K562 (cell line): Measurements from ENCODE around the gene DCHS2. TPM values are rescaled to one million over a fixed set of nuclear protein-coding genes. Genes with fewer than 3 reads are reported as not detected.
A peak's percentile ranks its signal among the peaks of the same experiment; 100 is the strongest.

ENCODE experiments used
- ATAC-seq: fragments of 200-7000 bp; cut with Tn5 transposase; 3 replicates; pipeline ENCODE4 v1.9.1; 2020; ENCODE audit warnings: moderate library complexity
- BruUV-seq: library from RNA; stranded (reverse); fragments of 400-500 nt; replicated peaks from 2 replicates; lab custom pipeline; 2021; lab: Mats Ljungman, UMichigan
- CTCF ChIA-PET: fragments of 300-600 bp; formaldehyde crosslinking; extraction: SDS; loops from one replicate; lab custom pipeline; 2021; ENCODE audit warnings: low intra/inter-chr PET ratio; lab: Yijun Ruan, JAX
- POLR2A ChIA-PET: fragments of 300-600, 350-650 bp; sonication (Branson Sonifier 250); formaldehyde crosslinking; extraction: SDS; loops from one replicate; lab custom pipeline; 2021; ENCODE audit warnings: antibody characterized with exemption, inconsistent platforms; lab: Yijun Ruan, JAX
- DNase-seq, 4 experiments: peaks; one replicate each; pipeline versions ENCODE4 v3.0.0 to v3.0.0-alpha.2; 2011 to 2018; ENCODE audit warnings: low spot score in 3 of 4, mixed read lengths in 3 of 4; ENCODE audit errors: extremely low read depth in 1 of 4
- FAIRE-seq: peaks from 2 replicates; lab custom pipeline; 2011; peaks lifted over from hg19 to GRCh38; lab: Jason Lieb, UNC
- H2AFZ ChIP-seq: 2 replicates; pipeline ENCODE4 v1.6.0; 2011; ENCODE audit warnings: low read depth, low read length, control low read depth, inconsistent platforms
- H3K27ac ChIP-seq: fragments of 200-600 bp; 3 replicates; pipeline ENCODE4 v1.8.0; 2011; ENCODE audit warnings: low read depth, mild to moderate bottlenecking, control low read depth, inconsistent platforms, low read length, moderate library complexity, mixed read lengths; ENCODE audit errors: extremely low read depth
- H3K27me3 ChIP-seq, 2 experiments: fragments of 300-600 bp in 1 of 2; 2 replicates in 1 of 2; 3 replicates in 1 of 2; pipeline versions ENCODE4 v1.6.0 to v1.8.0; 2011; ENCODE audit warnings: inconsistent platforms in 2 of 2, low read length in 2 of 2, mild to moderate bottlenecking in 1 of 2, mixed read lengths in 1 of 2, moderate library complexity in 1 of 2; ENCODE audit not compliant: control insufficient read depth in 2 of 2, insufficient read depth in 2 of 2
- H3K36me3 ChIP-seq: fragments of 300-600 bp; 3 replicates; pipeline ENCODE4 v1.8.0; 2011; ENCODE audit warnings: mild to moderate bottlenecking, low read length, inconsistent platforms; ENCODE audit not compliant: control insufficient read depth, insufficient read depth
- H3K4me1 ChIP-seq, 2 experiments: fragments of 200-600 bp in 1 of 2; replicated peaks in 1 of 2; 2 replicates in 1 of 2; 3 replicates in 1 of 2; pipeline versions ENCODE4 v1.5.1 to v1.8.0; 2011; ENCODE audit warnings: inconsistent platforms in 2 of 2, low read length in 2 of 2, mild to moderate bottlenecking in 1 of 2, mixed read lengths in 1 of 2, moderate library complexity in 1 of 2; ENCODE audit not compliant: control insufficient read depth in 2 of 2, insufficient read depth in 2 of 2
- H3K4me2 ChIP-seq: 2 replicates; pipeline ENCODE4 v1.6.1; 2011; ENCODE audit warnings: low read length, control low read depth, inconsistent platforms, mixed read lengths; ENCODE audit not compliant: insufficient read depth
- H3K4me3 ChIP-seq: fragments of 200-600 bp; sonication (generic), shearing (Covaris generic); 2 replicates; pipeline ENCODE4 v1.5.1; 2016; ENCODE audit warnings: control low read depth, inconsistent platforms
- H3K79me2 ChIP-seq: fragments of 200-600 bp; 3 replicates; pipeline ENCODE4 v1.8.0; 2011; ENCODE audit warnings: low read length, inconsistent platforms; ENCODE audit not compliant: control insufficient read depth, insufficient read depth
- H3K9ac ChIP-seq, 2 experiments: 2 replicates each; pipeline versions ENCODE4 v1.6.0 to v1.6.1; 2011; ENCODE audit warnings: low read depth in 2 of 2, low read length in 2 of 2, control low read depth in 1 of 2, inconsistent platforms in 1 of 2, mild to moderate bottlenecking in 1 of 2, mixed read lengths in 1 of 2; ENCODE audit not compliant: insufficient read depth in 1 of 2
- H3K9me1 ChIP-seq: one replicate; pipeline ENCODE4 v1.6.0; 2011; ENCODE audit warnings: inconsistent platforms, mild to moderate bottlenecking, low read length, moderate library complexity; ENCODE audit not compliant: control insufficient read depth, insufficient read depth
- H3K9me3 ChIP-seq: replicated peaks from 2 replicates; pipeline ENCODE4 v1.5.1; 2011; ENCODE audit warnings: low read depth, low read length, inconsistent platforms; ENCODE audit not compliant: control insufficient read depth, insufficient read depth
- H4K20me1 ChIP-seq: replicated peaks from 2 replicates; pipeline ENCODE4 v1.6.1; 2011; ENCODE audit warnings: low read length, inconsistent platforms, mixed read lengths; ENCODE audit not compliant: control insufficient read depth, insufficient read depth
- FOSL1 ChIP-seq: fragments of 200-800 bp; sonication (Bioruptor generic); conservative IDR thresholded peaks from 2 replicates; pipeline ENCODE4 v1.6.1; 2016; ENCODE audit warnings: missing genetic modification characterization, missing compliant biosample characterization
- FOXM1 ChIP-seq, 2 experiments: fragments of 450-650 bp in 1 of 2; sonication (generic) in 1 of 2; formaldehyde crosslinking in 1 of 2; IDR thresholded peaks; 2 replicates each; pipeline versions ENCODE4 v1.6.1 to v1.9.0; 2017 to 2022; ENCODE audit warnings: low read depth in 2 of 2, mild to moderate bottlenecking in 2 of 2, missing genetic modification reagents in 1 of 2, moderate library complexity in 1 of 2
- MAFF ChIP-seq: IDR thresholded peaks from 2 replicates; pipeline ENCODE4 v1.6.1; 2012; ENCODE audit warnings: low read length, improper control_type of control experiment
- MXI1 ChIP-seq: IDR thresholded peaks from 2 replicates; pipeline ENCODE4 v1.6.1; 2011; ENCODE audit warnings: low read depth, mild to moderate bottlenecking, improper control_type of control experiment, low read length
- NR1H2 ChIP-seq: sonication (generic); formaldehyde crosslinking; IDR thresholded peaks from 2 replicates; pipeline ENCODE4 v1.4.0; 2020; ENCODE audit warnings: mild to moderate bottlenecking, missing genetic modification reagents
- TCF7L2 ChIP-seq: fragments of 150-350 bp; IDR thresholded peaks from 2 replicates; pipeline ENCODE4 v1.6.1; 2016; ENCODE audit warnings: low read depth, mild to moderate bottlenecking, low read length, moderate library complexity
- ZNF717 ChIP-seq: fragments of 250-450 bp; sonication (Bioruptor Pico); IDR thresholded peaks from 2 replicates; pipeline ENCODE4 v1.5.0; 2021
- WGBS: fragments of 100-300 bp; shearing (Covaris generic); methylation state at CpG from one replicate; pipeline ENCODE4 v1.1.6; 2016; ENCODE audit warnings: low coverage, mixed read lengths; ENCODE audit not compliant: insufficient coverage; ENCODE audit errors: missing lambda C conversion rate; 5-methylcytosine and 5-hydroxymethylcytosine counted together
- in situ Hi-C: fragments of 300-500 bp; cut with MboI; formaldehyde crosslinking; loops from 4 replicates; pipeline ENCODE4 v1.15.0; 2018; ENCODE audit warnings: inconsistent platforms, mixed read lengths
- intact Hi-C: fragments of 100-400 bp; cut with micrococcal nuclease; formaldehyde crosslinking; loops from 2 replicates; pipeline ENCODE4 v1.14.2; 2022
- polyA plus RNA-seq, 8 experiments: library from polyadenylated mRNA; depleted of rRNA in 4 of 8; stranded (reverse) in 5 of 8; unstranded in 3 of 8; fragments of >200 nt; fragmentation: Nextera tagmentation in 2 of 8; fragmentation: Illumina TruSeq in 1 of 8; extraction: Ambion mirVana in 2 of 8; extraction: Trizol in 1 of 8; gene quantifications; 2 replicates each; pipeline versions ENCODE4 v1.2.1 to v1.2.3, GENCODE V29; 2011 to 2014; ENCODE audit warnings: inconsistent platforms in 1 of 8, missing spikeins in 1 of 8
- total RNA-seq, 7 experiments: library from RNA; depleted of rRNA in 6 of 7; stranded (reverse); fragments of >200 nt in 6 of 7; fragmentation: Illumina TruSeq in 2 of 7; extraction: Trizol in 2 of 7; gene quantifications; 2 replicates each; pipeline versions ENCODE4 v1.2.1 to v1.2.3, GENCODE V29; 2011 to 2021; ENCODE audit warnings: low replicate concordance in 1 of 7
- TF ChIP-seq, protein P1 (sequence below): fragments of 450-650 bp; formaldehyde crosslinking; IDR thresholded peaks from 2 replicates; pipeline ENCODE4 v1.4.0; 2020; ENCODE audit warnings: mild to moderate bottlenecking, mixed read lengths

DCHS2 gene
- total and polyA plus RNA-seq, 9 of the 15 experiments (the other 6 are each of a cell fraction or from before 2014, with no cell fraction given): 0.49 to 7.1 (median 5.3) TPM

DNA sequence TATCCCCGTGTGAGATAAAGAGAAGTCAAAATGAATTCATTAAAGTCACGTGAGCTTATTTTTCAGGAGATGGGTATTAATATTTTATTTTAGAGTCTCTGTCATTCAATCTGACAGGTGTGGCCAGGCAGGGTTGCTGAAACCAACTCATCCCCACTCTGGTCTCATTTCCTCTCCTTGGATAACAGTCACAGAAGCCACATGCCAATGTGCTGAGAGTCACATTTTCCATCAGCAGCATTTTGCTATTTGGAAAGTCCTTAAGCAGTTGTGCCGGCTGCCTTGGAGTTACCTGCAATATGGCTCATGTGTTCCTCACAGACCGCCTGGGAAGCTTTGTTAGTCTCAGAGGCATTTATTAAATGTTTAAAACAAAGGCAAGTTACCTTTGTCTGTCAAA lies 302.3 kb downstream of the DCHS2 start:
- no peaks in the 10 kb centered on the region for H3K79me2 ChIP-seq
- CTCF ChIA-PET: no interaction called here
- no peaks in the 10 kb centered on the region; a peak in 1 of 5 replicates for H3K4me1 ChIP-seq
- in situ Hi-C loops: no loop called here
- H3K27ac ChIP-seq: no peak overlapping the region
- TF ChIP-seq, protein P1, sequence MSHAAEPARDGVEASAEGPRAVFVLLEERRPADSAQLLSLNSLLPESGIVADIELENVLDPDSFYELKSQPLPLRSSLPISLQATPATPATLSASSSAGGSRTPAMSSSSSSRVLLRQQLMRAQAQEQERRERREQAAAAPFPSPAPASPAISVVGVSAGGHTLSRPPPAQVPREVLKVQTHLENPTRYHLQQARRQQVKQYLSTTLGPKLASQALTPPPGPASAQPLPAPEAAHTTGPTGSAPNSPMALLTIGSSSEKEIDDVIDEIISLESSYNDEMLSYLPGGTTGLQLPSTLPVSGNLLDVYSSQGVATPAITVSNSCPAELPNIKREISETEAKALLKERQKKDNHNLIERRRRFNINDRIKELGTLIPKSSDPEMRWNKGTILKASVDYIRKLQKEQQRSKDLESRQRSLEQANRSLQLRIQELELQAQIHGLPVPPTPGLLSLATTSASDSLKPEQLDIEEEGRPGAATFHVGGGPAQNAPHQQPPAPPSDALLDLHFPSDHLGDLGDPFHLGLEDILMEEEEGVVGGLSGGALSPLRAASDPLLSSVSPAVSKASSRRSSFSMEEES (CRISPR knock-in tag): peak; percentile 57
- TF ChIP-seq FOSL1 (tag) (0 out of 2 replicates have a peak, but pooled peaks have one; percentile 26), TCF7L2 (no peak)
- TF ChIP-seq, all 486 proteins: peak for 2
- intact Hi-C loops: no loop called here
- POLR2A ChIA-PET: no interaction called here
- DNase-seq (no peak), ATAC-seq (no peak), FAIRE-seq (no peak)
- Histone ChIP-seq H3K27me3 (peaks cover 0 to 4% of the 10 kb centered on the region in 2 experiments; a peak in 3 of 5 replicates), H3K36me3 (no peaks in the 10 kb centered on the region), H3K9me3 (no peaks in the 10 kb centered on the region), H3K4me2 (no peak overlapping the region), H3K4me3 (no peak overlapping the region), H2AFZ (no peak overlapping the region), H4K20me1 (no peaks in the 10 kb centered on the region), H3K9ac (no peak overlapping the region), H3K9me1 (no peaks in the 10 kb centered on the region)
- WGBS: 0% methylated on average over 4 of the region's 4 CpGs
- BruUV-seq: no TSS peak

DNA sequence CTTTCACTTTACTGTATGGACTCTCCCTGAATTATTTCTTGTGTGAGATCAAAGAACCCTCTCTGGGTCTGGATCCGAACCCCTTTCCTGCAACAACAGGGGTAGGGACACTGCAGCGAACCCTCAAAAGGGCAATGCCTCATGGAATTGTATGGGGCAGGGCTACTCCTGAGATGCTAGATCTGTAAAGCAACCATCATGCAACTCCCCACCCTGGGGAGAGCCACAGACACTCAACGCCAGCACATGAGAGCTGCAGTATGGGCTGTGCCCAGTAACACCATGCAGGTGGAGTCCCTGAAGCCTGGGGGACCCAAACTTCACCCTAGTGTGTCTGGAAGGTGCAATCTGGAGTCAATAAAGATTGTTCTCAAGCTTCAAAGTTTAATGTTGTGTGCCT lies 304.7 kb downstream of the DCHS2 start:
- POLR2A ChIA-PET: no interaction called here
- no peak overlapping the region for H3K9ac ChIP-seq
- no peak for FAIRE-seq
- in situ Hi-C loops (no loop called here), intact Hi-C loops (no loop called here)
- no peaks in the 10 kb centered on the region for H3K36me3 ChIP-seq
- ATAC-seq: no peak
- no TSS peak for BruUV-seq
- 8% methylated on average over 3 of the region's 3 CpGs for WGBS
- H3K79me2 ChIP-seq: no peaks in the 10 kb centered on the region
- H3K9me3 ChIP-seq: no peaks in the 10 kb centered on the region
- no peak overlapping the region for H3K4me3 ChIP-seq
- H4K20me1 ChIP-seq: no peaks in the 10 kb centered on the region
- no peak overlapping the region for H2AFZ ChIP-seq
- H3K9me1 ChIP-seq: no peaks in the 10 kb centered on the region
- no peaks in the 10 kb centered on the region for H3K4me1 ChIP-seq
- H3K27me3 ChIP-seq: peaks cover 0 to 4% of the 10 kb centered on the region in 2 experiments; a peak in 2 of 5 replicates
- TF ChIP-seq MXI1: no peak
- TF ChIP-seq MAFF: no peak
- no peak for TF ChIP-seq FOXM1 (IDR thresholded peaks at IDR 0.05; ENCODE audit: low read depth)
- TF ChIP-seq FOXM1 (CRISPR knock-in tag; IDR thresholded peaks at IDR 0.05; ENCODE audit: low read depth): no peak
- TF ChIP-seq ZNF717 (CRISPR knock-in tag): no peak
- TF ChIP-seq NR1H2: no peak
- CTCF ChIA-PET: no interaction called here
- H3K27ac ChIP-seq: no peak overlapping the region
- no peak overlapping the region for H3K4me2 ChIP-seq
- DNase-seq: no peak
